ENCODE measurements around the gene ELFN2.

DNA sequence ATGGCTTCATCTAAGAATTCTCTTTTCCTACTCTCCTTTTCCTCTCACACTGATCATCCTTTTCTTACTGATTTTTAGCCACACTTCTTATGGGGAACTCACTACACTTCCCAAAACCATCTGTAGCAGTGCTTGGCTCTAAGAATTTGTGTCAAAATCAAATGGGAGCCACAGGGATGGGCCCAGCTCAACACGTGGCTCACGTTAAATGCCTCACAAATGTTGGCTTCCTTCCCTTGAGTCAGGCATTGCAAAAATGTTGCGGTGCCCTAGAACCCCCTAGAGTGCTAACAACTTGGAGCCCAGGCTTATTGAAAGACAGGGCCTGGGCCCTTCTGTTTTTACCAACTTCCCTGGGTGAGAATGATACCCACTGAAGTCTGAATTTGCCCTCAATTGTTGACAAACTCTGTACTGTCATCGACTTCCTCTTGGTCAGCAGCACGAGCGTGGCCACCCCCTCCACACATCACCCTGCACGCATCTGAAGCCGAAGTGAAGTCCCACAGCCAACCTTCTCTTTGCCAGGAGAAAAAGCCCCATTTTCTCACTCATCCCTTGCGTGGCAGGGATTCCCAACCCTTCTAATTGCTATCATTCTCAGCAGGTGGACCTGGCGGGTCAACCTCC, 69.7 kb downstream of the ELFN2 start:
- TF ChIP-seq, protein P1, sequence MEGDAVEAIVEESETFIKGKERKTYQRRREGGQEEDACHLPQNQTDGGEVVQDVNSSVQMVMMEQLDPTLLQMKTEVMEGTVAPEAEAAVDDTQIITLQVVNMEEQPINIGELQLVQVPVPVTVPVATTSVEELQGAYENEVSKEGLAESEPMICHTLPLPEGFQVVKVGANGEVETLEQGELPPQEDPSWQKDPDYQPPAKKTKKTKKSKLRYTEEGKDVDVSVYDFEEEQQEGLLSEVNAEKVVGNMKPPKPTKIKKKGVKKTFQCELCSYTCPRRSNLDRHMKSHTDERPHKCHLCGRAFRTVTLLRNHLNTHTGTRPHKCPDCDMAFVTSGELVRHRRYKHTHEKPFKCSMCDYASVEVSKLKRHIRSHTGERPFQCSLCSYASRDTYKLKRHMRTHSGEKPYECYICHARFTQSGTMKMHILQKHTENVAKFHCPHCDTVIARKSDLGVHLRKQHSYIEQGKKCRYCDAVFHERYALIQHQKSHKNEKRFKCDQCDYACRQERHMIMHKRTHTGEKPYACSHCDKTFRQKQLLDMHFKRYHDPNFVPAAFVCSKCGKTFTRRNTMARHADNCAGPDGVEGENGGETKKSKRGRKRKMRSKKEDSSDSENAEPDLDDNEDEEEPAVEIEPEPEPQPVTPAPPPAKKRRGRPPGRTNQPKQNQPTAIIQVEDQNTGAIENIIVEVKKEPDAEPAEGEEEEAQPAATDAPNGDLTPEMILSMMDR (IDR thresholded peaks at IDR 0.05), result no peak
- no peak for TF ChIP-seq POLR2A (IDR thresholded peaks at IDR 0.05)
- no peak for TF ChIP-seq EP300 (IDR thresholded peaks at IDR 0.05)
